HepG2 (cell line): ENCODE data around the gene BCAS1. TPM values are rescaled to one million over a fixed set of nuclear protein-coding genes. Genes with fewer than 3 reads are reported as not detected.
A peak's percentile ranks its signal among the peaks of the same experiment; 100 is the strongest.

Experiments
- FOXJ3 ChIP-seq: sonication (generic); formaldehyde crosslinking; IDR thresholded peaks from 2 replicates; pipeline ENCODE4 v1.4.0; 2020; ENCODE audit warnings: missing genetic modification reagents, mild to moderate bottlenecking, borderline replicate concordance
- NPAS2 ChIP-seq: sonication (generic); formaldehyde crosslinking; IDR thresholded peaks from 2 replicates; pipeline ENCODE4 v1.8.0; 2022; ENCODE audit warnings: mild to moderate bottlenecking, missing genetic modification reagents, borderline replicate concordance
- REST ChIP-seq, 2 experiments: IDR thresholded peaks; 2 replicates each; pipeline ENCODE4 v1.6.1; 2011 to 2012; ENCODE audit warnings: low read length in 2 of 2, borderline replicate concordance in 1 of 2, low read depth in 1 of 2, mild to moderate bottlenecking in 1 of 2, moderate library complexity in 1 of 2
- TOPORS ChIP-seq: sonication (generic); formaldehyde crosslinking; IDR thresholded peaks from 2 replicates; pipeline ENCODE4 v1.8.0; 2023; ENCODE audit warnings: mild to moderate bottlenecking, missing genetic modification reagents
- ZC3H4 ChIP-seq: sonication (generic); formaldehyde crosslinking; IDR thresholded peaks from 2 replicates; pipeline ENCODE4 v1.4.0; 2020; ENCODE audit warnings: missing genetic modification reagents, borderline replicate concordance
- ZKSCAN1 ChIP-seq: fragments of 150-350 bp; IDR thresholded peaks from 2 replicates; pipeline ENCODE4 v1.6.1; 2014; ENCODE audit warnings: low read length
- ZNF3 ChIP-seq: IDR thresholded peaks from 2 replicates; pipeline ENCODE4 v1.7.0; 2017; ENCODE audit warnings: inconsistent platforms
- ZNF563 ChIP-seq: sonication (generic); formaldehyde crosslinking; IDR thresholded peaks from 2 replicates; pipeline ENCODE4 v1.8.0; 2022; ENCODE audit warnings: mild to moderate bottlenecking, moderate library complexity, missing genetic modification reagents
- ZNF607 ChIP-seq: sonication (generic); formaldehyde crosslinking; IDR thresholded peaks from 2 replicates; pipeline ENCODE4 v1.5.1; 2020; ENCODE audit warnings: missing genetic modification reagents, mild to moderate bottlenecking, borderline replicate concordance
- ZNF878 ChIP-seq: sonication (generic); formaldehyde crosslinking; IDR thresholded peaks from 2 replicates; pipeline ENCODE4 v1.8.1; 2023; ENCODE audit warnings: mild to moderate bottlenecking, missing genetic modification reagents, moderate library complexity
- polyA plus RNA-seq, 8 experiments: library from polyadenylated mRNA; depleted of rRNA in 3 of 8; stranded (reverse) in 7 of 8; unstranded in 1 of 8; fragments of >200 nt; fragmentation: Illumina TruSeq in 4 of 8; extraction: Trizol in 4 of 8; gene quantifications; 2 replicates each; pipeline versions ENCODE4 v1.2.1 to v1.2.3, GENCODE V29; 2011 to 2016; ENCODE audit warnings: low read depth in 4 of 8, missing spikeins in 1 of 8, mixed read lengths in 1 of 8; ENCODE audit not compliant: insufficient read depth in 1 of 8
- total RNA-seq, 5 experiments: library from RNA; depleted of rRNA; stranded (reverse); fragments of >200 nt; fragmentation: Illumina TruSeq; extraction: Trizol; gene quantifications; 2 replicates each; pipeline ENCODE4 v1.2.3, GENCODE V29; 2016; ENCODE audit warnings: low read depth in 1 of 5
- TF ChIP-seq, protein P1 (sequence below): sonication (generic); formaldehyde crosslinking; IDR thresholded peaks from 2 replicates; pipeline ENCODE4; 2020; ENCODE audit warnings: missing genetic modification reagents, mild to moderate bottlenecking, borderline replicate concordance
- TF ChIP-seq, protein P2 (sequence below): fragments of 450-650 bp; IDR thresholded peaks from 2 replicates; pipeline ENCODE4 v1.6.1; 2017
- TF ChIP-seq, protein P3 (sequence below): sonication (generic); formaldehyde crosslinking; IDR thresholded peaks from 2 replicates; pipeline ENCODE4 v1.9.0; 2022; ENCODE audit warnings: missing genetic modification reagents, mild to moderate bottlenecking, borderline replicate concordance
- TF ChIP-seq, protein P4 (sequence below): sonication (generic); formaldehyde crosslinking; IDR thresholded peaks from 2 replicates; pipeline ENCODE4 v1.4.0; 2020; ENCODE audit warnings: missing genetic modification reagents
- TF ChIP-seq, protein P5 (sequence below): sonication (generic); formaldehyde crosslinking; IDR thresholded peaks from 2 replicates; pipeline ENCODE4 v1.8.0; 2022; ENCODE audit warnings: mild to moderate bottlenecking, missing genetic modification reagents, moderate library complexity

BCAS1 gene
- total and polyA plus RNA-seq, 2 of the 13 experiments (the other 11 are each of a cell fraction or from before 2014, with no cell fraction given) = 0.55 to 0.91 TPM

GRCh38 chr20:54107600-54108325, 37.4 kb upstream of the BCAS1 start (continued):
- TF ChIP-seq, protein P1, sequence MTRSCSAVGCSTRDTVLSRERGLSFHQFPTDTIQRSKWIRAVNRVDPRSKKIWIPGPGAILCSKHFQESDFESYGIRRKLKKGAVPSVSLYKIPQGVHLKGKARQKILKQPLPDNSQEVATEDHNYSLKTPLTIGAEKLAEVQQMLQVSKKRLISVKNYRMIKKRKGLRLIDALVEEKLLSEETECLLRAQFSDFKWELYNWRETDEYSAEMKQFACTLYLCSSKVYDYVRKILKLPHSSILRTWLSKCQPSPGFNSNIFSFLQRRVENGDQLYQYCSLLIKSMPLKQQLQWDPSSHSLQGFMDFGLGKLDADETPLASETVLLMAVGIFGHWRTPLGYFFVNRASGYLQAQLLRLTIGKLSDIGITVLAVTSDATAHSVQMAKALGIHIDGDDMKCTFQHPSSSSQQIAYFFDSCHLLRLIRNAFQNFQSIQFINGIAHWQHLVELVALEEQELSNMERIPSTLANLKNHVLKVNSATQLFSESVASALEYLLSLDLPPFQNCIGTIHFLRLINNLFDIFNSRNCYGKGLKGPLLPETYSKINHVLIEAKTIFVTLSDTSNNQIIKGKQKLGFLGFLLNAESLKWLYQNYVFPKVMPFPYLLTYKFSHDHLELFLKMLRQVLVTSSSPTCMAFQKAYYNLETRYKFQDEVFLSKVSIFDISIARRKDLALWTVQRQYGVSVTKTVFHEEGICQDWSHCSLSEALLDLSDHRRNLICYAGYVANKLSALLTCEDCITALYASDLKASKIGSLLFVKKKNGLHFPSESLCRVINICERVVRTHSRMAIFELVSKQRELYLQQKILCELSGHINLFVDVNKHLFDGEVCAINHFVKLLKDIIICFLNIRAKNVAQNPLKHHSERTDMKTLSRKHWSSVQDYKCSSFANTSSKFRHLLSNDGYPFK (CRISPR knock-in tag) = peak; percentile 70; the same call in 1 of the 2 replicates
- TF ChIP-seq ZKSCAN1 (peak; percentile 54; the same call in 1 of the 2 replicates), ZNF607 (CRISPR knock-in tag) (peak; percentile 81; the same call in 1 of the 2 replicates), REST (IDR thresholded peaks at IDR 0.05; ENCODE audit: borderline replicate concordance in 1 of 2, low read depth in 1 of 2, low read length in 2 of 2) (peak in 1 of 2 experiments; percentile 58; a peak in 1 of 4 replicates), ZNF563 (CRISPR knock-in tag) (no peak), NPAS2 (CRISPR knock-in tag) (no peak), ZNF3 (CRISPR knock-in tag) (peak; percentile 86; the same call in 1 of the 2 replicates), TOPORS (CRISPR knock-in tag) (no peak), ZC3H4 (CRISPR knock-in tag) (no peak), ZNF878 (peak; percentile 94; the same call in 1 of the 2 replicates), FOXJ3 (CRISPR knock-in tag) (peak; percentile 92)
- TF ChIP-seq, protein P2, sequence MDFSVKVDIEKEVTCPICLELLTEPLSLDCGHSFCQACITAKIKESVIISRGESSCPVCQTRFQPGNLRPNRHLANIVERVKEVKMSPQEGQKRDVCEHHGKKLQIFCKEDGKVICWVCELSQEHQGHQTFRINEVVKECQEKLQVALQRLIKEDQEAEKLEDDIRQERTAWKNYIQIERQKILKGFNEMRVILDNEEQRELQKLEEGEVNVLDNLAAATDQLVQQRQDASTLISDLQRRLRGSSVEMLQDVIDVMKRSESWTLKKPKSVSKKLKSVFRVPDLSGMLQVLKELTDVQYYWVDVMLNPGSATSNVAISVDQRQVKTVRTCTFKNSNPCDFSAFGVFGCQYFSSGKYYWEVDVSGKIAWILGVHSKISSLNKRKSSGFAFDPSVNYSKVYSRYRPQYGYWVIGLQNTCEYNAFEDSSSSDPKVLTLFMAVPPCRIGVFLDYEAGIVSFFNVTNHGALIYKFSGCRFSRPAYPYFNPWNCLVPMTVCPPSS = no peak
- TF ChIP-seq, protein P3, sequence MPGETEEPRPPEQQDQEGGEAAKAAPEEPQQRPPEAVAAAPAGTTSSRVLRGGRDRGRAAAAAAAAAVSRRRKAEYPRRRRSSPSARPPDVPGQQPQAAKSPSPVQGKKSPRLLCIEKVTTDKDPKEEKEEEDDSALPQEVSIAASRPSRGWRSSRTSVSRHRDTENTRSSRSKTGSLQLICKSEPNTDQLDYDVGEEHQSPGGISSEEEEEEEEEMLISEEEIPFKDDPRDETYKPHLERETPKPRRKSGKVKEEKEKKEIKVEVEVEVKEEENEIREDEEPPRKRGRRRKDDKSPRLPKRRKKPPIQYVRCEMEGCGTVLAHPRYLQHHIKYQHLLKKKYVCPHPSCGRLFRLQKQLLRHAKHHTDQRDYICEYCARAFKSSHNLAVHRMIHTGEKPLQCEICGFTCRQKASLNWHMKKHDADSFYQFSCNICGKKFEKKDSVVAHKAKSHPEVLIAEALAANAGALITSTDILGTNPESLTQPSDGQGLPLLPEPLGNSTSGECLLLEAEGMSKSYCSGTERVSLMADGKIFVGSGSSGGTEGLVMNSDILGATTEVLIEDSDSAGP (CRISPR knock-in tag) = no peak
- TF ChIP-seq, protein P4, sequence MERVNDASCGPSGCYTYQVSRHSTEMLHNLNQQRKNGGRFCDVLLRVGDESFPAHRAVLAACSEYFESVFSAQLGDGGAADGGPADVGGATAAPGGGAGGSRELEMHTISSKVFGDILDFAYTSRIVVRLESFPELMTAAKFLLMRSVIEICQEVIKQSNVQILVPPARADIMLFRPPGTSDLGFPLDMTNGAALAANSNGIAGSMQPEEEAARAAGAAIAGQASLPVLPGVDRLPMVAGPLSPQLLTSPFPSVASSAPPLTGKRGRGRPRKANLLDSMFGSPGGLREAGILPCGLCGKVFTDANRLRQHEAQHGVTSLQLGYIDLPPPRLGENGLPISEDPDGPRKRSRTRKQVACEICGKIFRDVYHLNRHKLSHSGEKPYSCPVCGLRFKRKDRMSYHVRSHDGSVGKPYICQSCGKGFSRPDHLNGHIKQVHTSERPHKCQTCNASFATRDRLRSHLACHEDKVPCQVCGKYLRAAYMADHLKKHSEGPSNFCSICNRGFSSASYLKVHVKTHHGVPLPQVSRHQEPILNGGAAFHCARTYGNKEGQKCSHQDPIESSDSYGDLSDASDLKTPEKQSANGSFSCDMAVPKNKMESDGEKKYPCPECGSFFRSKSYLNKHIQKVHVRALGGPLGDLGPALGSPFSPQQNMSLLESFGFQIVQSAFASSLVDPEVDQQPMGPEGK (CRISPR knock-in tag) = peak; percentile 86
- TF ChIP-seq, protein P5, sequence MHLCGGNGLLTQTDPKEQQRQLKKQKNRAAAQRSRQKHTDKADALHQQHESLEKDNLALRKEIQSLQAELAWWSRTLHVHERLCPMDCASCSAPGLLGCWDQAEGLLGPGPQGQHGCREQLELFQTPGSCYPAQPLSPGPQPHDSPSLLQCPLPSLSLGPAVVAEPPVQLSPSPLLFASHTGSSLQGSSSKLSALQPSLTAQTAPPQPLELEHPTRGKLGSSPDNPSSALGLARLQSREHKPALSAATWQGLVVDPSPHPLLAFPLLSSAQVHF (CRISPR knock-in tag) = no peak
